ENCODE measurements around the gene ODAD4.

ODAD4 gene

DNA sequence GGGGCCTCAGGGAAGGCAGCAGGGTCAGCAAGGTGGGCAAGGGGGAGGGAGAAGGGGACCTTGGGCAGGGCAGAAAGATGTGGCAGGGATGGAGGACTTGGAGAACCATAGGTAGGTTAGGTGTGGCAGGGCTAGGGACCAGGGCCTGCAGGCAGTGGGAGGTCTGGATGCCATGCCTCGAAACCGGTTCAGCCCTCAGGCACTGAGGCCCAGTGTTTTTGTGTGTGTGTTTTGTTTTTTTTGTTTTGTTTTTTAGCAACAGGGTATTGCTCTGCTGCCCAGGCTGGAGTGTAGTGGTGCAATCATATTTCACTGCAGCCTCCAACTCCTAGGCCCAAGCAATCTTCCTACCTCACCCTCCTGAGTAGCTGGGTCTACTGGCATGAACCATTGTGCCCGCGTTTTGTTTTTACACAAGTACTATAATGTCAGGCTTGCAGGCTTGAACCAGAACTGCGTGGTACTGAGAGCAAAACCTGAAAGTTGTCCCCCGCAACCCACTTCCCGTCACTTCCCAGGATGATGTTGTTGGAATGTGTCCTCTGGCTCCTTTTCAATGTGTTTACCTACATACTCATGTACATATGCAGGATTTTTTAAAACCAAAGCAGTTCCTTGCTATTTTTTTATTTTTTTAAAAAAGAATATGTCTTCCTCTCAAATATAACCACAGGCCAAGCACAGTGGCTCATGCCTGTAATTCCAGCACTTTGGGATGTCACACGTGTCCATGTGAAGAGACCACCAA, 12.4 kb downstream of the ODAD4 start:
- DNase-seq = no peak

DNA sequence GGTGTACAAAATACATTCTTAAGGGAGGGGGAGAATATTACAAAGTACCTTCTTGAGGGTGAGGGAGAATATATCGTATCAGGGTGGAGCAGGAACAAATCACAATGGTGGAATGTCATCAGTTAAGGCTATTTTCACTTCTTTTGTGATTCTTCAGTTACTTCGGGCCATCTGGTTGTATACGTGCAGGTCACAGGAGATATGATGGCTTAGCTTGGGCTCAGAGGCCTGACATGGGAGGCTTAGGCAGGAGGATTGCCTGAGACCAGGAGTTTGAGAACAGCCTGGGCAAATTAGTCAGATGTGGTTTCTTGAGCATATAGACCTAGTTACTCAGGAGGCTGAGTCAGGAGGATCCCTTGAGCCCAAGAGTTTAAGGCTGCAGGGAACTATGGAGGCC, 13.1 kb downstream of the ODAD4 start:
- DNase-seq = no peak

DNA sequence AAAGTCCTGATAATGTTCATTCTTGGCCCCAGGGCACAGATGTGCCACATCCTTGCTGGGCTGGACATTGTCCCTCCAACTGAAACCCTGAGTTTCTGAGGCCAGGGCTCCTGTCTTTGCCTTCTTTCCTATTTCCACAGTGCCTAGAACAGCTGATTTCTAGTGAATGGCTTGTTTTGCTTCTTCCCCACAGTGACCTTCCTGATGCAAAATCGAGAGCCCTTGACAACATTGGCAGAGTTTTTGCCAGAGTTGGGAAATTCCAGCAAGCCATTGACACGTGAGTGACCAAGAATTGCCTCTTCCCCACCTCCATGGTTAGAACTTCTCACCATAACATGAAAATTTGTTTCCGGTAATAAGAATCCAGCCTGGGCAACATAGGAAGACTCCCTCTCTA, 14.5 kb downstream of the ODAD4 start:
- no peak for DNase-seq

DNA sequence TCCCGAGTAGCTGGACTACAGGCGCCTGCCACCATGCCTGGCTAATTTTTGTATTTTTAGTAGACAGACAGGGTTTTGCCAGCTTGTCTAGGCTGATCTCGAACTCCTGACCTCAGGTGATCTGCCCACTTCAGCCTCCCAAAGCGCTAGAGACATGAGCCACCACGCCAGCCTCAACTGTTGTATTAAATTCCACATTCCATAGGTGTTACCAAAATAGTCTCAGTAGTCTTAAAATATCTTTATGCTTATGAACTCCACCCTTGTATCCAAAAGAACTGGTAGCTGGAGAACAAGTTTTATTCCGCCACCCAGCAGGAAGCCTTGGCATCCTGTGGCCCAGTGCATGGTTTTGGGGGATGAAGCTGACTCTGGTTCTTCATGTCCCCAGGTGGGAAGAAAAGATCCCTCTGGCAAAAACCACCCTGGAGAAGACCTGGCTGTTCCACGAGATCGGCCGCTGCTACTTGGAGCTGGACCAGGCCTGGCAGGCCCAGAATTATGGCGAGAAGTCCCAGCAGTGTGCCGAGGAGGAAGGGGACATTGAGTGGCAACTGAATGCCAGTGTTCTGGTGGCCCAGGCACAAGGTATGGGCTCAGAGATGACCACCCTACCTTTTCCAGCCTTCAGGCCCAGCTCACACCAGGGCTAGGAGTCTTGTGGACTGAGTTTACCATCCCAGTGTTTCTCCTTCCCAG, 18.5 kb downstream of the ODAD4 start:
- no peak for DNase-seq

DNA sequence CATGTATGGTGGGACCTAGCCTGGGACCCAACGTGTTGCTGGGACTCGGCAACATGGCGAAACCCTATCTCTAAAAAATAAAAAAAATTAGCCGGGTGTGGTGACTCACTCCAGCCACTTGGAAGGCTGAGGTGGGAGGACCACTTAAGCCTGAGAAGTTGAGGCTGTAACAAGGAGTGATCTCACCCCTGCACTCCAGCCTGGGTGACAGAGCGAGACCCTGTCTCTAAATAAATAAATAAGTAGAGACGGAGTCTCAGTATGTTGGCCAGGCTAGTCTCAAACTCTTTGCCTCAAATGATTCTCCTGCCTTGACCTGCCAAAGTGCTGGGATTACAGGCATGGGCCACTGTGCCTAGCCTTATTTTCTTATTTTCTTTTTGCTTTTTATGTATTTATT, 26.1 kb downstream of the ODAD4 start:
- DNase-seq = no peak

DNA sequence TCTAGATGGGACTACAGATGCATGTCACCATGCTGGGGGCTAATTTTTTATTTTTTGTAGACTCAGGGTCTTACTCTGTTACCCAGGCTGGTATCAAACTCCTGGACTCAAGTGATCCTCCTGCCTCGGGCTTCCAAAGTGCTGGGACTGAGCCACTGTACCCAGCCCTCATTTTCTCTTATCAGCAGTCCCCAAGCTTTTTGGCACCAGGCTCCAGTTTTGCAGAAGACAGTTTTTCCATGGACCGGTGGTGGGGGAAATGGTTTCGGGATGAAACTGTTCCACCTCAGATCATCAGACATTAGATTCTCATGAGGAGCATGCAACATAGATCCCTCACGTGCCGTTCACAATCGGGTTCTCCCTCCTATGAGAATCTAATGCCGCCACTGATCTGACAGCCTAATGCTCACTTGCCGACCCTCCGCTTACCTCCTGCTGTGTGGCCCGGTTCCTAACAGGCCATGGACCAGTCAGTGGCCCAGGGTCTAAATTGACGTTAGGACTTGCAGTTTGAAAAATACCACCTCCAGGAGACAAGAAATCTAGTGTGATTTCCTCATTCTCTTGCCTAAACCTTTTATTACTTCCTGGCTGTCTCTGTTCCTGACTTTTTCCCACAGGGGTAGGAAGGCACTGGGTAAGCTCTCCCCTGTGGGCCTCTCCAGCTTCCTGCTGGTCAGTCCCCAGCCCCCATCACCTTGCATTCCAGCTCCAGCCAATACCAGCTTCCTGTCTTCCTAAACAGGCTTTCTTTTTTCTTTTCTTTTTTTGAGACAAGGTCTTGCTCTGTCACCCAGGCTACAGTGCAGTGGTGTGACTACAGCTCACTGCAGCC, 26.8 kb downstream of the ODAD4 start:
- no peak for DNase-seq

DNA sequence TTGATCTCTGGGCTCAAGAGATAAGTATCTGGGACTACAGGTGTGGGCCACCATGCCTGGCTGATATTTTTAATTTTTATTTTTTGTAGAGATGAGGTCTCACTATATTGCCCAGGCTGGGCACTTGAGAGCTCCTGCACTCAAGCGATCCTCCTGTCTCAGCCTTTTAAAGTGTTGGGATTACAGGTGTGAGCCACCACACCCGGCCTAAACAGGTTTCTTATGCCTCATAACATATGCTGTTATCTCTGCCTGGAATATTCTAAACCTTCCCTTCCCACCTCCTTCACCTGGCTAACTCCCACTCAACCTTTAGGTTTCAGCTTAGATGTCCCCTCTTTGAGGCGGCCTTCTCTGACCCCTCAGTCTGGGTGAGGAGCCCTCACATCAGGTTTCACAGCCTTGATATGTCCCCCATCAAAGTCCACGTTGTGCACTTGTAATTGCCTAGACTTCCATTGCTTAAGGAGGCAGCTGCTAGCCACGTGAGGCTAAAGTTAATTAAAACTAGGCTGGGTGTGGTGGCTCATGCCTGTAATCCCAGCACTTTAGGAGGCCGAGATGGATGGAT, 27.5 kb downstream of the ODAD4 start:
- no peak for DNase-seq

DNA sequence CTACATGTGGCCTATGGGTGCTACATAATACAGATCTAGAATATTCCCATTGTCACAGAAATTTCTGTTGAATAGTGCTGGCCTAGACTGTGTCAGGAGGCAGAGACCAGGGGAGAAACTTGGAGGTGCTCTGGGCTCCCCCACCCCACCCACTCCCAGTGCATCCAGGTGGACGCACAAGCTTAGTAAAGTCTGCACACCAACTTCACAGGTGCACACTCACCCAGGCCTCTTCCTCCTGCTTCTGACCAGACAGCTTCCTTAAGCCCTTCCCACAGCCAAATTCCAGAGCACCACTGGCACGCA, 28.6 kb downstream of the ODAD4 start:
- no peak for DNase-seq

DNA sequence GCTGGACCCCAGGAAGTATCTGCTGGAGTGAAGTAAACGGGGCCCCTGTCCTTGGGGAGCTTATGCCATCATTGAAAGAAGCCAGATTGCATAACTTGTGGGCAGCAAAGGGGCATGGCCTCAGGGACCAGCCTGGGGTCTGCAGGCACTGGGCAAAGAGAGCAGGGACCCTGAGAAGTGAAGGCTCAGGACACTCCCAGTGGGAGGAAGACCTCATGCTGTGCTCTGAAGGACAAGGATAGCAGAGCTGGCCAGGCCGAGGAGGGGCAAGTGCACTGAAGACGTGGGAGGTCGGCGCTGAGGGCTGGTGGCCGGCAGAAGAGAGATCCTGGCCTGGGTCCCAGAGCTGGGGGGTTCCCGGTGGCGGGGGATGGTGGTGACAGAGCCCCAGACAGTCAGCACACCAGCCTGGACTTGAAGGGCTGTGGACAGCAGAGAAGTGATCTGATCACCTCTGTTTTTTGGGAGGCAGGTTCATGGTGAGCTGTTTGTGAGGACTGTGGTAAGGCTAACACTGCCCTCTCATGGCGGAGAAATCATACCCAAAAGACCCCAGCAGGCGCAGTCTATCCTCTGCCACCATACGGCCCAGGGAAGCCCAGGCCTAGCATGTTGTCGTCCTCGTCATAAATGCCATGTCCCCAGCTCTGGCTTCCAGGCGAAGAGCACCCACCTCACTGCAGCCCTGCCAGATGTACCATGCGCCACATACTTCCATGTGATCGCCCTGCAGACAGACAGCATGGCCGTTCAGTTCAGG, 29.1 kb downstream of the ODAD4 start:
- peak; percentile 49 for DNase-seq

DNA sequence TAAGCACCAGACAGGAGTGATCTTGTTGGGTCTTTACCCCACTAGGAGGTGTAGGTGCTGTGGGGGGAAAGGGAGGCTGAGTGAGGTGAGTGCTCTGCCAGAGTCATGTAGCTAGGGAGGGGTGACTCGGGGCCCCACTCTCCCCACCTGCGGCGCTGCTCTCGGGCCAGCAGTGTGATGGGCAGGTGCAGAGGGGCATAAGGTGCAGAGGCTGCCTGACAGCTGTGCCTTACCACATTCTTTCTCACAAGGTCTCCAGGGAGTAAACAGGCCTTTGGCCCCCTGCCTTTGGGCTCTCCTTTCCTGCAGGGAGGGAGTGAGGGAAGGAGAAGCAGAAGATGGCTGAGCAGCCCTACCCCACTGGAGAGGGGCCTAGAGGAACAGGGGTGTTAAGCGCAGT, 31.7 kb downstream of the ODAD4 start:
- no peak for DNase-seq

DNA sequence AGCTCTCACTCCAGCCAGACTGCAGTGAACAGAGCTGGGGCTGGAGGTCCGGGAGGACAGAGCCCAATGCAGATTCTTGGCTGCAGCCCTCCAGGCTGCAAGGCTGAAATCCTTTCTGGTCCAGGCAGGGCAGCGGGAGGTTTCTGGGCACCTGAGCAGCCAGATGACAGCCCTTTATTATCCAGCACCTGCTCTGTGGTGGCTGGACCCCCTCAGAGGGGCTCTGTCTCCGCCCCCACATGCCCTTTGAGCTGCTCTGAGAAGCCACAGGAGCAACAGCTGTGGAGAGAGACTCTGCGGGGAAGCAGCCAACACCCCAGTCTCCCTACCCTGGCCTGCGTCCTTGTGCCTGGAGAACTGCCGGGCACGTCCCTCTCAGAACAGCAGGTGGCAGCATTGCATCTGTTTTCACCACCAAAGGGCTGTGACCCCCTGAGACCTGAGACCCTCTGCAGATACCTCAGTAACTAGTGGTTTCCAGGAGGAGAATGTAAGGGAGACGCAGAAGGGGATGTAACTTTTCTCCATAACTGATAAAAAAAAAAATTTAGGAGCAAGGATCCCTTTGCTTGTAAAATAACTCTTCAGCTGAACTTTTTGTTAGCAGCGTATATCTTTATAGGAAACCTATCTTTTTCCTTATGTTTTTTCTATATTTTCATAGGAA, 32.5 kb downstream of the ODAD4 start:
- peak; percentile 88 for DNase-seq

DNA sequence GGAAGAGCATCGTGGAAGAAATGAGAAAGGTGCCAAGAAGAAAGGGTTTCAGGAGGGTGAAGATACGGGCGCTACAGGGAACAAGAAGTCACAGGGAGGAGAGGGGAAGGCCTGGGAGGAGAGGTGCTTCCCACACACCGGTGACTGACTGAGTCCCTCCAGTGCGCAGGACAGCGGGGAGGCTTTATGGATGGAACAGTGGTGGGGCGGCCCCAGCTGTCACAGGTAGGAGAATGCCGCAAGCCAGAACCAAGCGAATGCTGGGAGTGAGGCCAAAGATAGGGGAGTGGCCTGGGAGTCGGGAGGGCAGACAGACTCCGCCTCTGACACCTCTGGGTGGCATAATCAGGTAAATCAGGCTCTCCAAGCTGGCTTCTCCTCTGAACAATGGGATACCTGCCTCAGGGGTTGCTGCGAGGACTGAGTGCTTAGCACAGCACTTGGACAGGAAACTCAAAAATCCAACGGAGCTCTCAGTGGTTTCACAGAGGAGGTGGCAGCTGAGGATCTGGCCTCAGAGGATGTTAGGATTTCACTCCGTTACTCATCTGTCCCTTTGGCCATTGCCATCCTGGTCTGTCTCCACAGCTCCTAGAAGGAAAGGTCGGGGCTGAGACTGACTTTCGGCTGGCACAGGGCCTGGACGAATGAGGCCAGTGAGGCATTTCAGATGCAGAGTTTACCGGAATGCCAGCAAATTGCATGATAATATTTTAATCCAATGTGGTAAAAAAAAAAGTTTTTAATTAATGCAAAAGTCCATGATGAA, 35.5 kb downstream of the ODAD4 start:
- peak; percentile 55 for DNase-seq

DNA sequence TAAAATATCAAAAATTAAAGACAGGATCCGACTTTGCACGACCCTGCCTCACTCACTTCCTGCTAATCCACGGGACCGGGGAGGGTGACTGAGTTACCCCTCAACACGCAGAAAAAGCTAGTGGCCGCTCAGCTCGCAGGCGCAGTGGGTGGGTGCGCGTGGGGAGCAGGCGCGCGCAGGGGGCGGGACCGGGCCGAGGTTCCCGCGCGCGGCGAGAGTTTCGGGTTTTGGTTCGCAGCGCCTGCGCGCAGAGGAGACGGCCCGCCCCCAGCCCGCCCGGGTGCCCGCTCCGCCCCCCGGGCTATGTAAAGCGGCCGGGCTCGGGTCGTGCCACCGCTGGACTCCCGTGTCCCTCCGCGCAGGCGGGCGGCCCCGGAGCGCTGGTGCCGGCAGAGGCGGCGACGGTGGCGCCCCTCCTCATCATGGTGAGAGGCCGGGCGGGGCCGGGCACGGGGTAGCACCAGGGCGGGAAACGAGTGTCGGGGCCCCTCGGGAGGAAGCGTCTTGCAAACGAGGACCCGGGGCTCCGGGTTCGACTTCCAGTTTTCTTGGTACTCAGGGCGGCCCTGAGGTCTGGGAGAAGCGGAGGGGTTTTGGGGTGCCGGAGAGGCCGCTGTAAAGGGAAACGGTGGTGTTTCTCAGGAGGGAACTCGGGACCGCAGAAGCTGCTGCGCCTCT, 36.2 kb downstream of the ODAD4 start, which contains the start of gene CNP:
Gene CNP, plus strand, starts transcription at position 333 of the 678 bp plus-strand sequence. Its CDS starts 90 bp downstream, at position 423.
- peak; percentile 92 for DNase-seq

DNA sequence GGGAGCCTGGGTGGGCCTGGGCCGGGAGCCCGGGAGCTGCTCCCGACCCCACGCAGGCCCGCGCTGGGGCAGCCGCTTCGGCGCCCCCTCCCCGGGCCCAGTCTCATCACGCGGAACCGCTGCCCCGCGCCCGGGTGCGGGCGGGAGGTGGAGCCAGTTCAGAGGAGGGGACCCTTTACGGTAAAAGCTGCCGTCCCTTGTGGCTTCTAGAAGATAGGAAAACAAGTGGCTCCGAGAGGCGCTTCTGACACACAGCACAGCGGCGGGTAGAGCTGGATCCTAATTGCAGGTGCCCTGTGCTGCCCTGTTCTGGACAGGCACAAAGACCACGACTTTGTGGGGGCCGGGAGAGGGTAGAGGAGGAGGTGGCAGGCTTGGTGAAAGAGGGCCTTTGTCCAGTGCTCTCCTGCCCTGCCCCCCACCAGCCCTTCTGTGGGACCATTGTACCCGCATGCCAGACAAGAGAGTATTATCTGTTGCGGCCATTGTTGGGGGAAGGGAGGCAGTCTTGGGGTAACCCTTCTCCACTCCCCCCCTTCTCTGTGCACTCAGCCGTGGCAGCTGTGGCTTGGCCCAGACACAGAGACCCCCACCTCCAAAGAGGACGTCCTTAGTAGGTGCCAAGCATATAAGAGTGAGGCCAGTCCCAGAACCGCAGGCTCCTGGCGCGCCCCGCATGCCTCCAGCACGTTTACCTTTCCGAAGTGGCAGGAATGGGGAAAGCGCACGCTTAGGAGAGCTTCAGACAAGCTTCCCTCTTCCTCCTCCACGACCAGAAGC, 36.9 kb downstream of the ODAD4 start:
- DNase-seq = peak; percentile 54

DNA sequence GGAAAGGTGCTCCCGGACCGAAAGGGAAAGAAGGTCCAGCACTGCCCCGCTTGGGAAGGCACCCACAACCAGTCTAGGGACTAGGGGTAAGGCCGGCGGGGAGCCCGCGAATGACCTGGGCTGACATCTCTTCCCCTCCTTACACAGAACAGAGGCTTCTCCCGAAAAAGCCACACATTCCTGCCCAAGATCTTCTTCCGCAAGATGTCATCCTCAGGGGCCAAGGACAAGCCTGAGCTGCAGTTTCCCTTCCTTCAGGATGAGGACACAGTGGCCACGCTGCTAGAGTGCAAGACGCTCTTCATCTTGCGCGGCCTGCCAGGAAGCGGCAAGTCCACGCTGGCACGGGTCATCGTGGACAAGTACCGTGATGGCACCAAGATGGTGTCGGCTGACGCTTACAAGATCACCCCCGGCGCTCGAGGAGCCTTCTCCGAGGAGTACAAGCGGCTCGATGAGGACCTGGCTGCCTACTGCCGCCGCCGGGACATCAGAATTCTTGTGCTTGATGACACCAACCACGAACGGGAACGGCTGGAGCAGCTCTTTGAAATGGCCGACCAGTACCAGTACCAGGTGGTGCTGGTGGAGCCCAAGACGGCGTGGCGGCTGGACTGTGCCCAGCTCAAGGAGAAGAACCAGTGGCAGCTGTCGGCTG, 37.6 kb downstream of the ODAD4 start:
- DNase-seq = no peak

DNA sequence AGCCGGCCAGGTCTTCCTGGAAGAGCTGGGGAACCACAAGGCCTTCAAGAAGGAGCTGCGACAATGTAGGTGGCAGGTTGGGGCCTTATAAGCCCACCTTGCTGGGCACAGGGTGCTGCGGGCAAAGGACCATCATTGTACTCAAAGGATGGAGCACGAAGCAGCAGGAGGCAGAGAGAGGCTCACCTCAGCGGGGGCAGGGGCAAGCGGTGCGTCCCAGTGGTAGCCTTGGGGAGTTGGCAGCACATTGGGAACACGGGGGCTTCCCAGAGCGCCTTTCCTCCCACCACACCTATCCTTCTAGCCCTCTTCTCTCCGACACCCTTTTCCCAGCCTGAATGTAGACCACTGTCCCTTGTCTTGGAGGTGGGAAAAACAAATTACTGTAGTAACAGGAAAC, 38.3 kb downstream of the ODAD4 start:
- no peak for DNase-seq

DNA sequence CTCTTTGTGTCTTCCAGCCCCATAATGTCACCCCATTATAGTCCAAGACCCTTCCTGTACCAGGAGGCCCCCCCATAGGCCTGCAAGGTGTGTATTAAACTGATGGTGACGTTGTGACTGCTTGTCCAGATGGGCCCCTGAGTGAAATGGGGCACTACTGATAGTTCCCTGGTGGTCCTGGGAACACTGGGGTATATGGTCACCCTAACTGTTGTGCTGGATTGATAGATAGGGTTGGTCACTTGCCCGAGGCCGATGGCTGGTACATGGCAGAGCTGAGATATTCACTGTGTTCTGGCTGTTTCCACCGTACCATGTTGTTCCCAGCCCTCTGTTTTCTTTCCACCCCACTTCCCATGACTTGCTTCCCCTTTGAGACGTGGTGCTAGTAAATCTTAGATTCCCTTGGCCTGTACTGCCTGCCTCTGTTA, 40.5 kb downstream of the ODAD4 start:
- DNase-seq = no peak

DNA sequence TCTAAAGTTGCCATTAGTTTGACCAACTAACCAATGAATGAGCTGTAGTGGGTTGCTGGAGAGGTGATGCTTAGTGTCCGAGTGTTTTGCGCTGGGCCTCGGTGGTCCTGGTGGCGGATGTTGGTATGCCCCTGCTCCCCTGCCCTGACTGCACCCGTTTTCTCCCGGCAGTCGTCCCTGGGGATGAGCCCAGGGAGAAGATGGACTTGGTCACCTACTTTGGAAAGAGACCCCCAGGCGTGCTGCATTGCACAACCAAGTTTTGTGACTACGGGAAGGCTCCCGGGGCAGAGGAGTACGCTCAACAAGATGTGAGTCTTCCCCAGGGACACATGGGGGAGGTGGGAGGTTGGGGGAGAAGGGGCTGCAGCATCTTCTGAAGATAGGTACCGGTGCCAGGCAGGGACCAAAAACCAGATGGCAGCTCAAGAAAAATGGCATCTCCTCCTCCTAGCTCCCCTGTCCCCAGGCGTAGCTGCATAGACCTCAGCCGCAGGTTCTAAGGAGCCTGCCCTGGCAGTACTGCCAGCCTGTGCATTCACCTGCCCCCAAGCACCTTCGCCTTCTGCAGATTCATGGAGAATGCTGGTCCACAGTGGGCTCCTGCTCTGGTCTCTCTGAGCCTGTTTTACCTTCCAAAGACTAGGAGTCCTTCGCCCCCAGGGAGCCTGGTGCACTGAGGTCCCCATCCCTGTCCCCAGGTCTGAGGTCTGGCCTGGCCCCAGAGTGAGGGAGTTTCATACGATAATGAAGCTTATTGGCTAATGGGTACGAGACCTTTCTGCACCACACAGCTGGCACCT, 41.5 kb downstream of the ODAD4 start:
- no peak for DNase-seq

Measured in right hindlimb (tissue), 1 donor.